ENCODE measurements around the gene UAP1.

DNA sequence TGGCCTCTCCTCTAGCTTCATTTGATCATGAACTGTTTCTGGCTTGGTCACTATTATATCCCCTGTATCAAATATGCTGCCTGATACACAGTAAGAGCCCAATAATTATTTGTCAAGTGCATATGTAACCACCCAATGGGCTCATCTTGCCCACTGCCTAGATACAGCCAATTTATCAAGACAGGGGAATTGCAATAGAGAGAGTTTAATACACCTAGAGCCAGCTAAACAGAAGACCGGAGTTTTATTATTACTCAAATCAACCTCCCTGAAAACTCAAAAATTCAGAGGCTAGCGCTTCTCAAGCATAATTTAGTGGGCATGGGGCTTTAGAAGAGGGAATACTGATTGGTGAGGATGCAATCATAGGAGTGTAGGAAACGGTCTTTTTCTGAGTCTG lies 18.3 kb upstream of the UAP1 start:
- TF ChIP-seq GATA2 (IDR thresholded peaks at IDR 0.05; ENCODE audit: low read depth, low read length) (no peak), GATA3 (IDR thresholded peaks at IDR 0.05; ENCODE audit: low read depth, low read length) (no peak)

All from SH-SY5Y (cell line).